OCI-M2 (cell line): Measurements from ENCODE around the gene HEATR1.
"Not testable (repeated sequence)": the region's sequence is repeated elsewhere in the genome, so short reads cannot be mapped to it uniquely, and the experiment has no call there.

Experiments used
- DNase-seq: peaks from one replicate; lab custom pipeline; 2025; ENCODE audit not compliant: unreplicated experiment; lab: John Stamatoyannopoulos, UW

Gene HEATR1, protein sequence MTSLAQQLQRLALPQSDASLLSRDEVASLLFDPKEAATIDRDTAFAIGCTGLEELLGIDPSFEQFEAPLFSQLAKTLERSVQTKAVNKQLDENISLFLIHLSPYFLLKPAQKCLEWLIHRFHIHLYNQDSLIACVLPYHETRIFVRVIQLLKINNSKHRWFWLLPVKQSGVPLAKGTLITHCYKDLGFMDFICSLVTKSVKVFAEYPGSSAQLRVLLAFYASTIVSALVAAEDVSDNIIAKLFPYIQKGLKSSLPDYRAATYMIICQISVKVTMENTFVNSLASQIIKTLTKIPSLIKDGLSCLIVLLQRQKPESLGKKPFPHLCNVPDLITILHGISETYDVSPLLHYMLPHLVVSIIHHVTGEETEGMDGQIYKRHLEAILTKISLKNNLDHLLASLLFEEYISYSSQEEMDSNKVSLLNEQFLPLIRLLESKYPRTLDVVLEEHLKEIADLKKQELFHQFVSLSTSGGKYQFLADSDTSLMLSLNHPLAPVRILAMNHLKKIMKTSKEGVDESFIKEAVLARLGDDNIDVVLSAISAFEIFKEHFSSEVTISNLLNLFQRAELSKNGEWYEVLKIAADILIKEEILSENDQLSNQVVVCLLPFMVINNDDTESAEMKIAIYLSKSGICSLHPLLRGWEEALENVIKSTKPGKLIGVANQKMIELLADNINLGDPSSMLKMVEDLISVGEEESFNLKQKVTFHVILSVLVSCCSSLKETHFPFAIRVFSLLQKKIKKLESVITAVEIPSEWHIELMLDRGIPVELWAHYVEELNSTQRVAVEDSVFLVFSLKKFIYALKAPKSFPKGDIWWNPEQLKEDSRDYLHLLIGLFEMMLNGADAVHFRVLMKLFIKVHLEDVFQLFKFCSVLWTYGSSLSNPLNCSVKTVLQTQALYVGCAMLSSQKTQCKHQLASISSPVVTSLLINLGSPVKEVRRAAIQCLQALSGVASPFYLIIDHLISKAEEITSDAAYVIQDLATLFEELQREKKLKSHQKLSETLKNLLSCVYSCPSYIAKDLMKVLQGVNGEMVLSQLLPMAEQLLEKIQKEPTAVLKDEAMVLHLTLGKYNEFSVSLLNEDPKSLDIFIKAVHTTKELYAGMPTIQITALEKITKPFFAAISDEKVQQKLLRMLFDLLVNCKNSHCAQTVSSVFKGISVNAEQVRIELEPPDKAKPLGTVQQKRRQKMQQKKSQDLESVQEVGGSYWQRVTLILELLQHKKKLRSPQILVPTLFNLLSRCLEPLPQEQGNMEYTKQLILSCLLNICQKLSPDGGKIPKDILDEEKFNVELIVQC (N-terminal part only)

DNA sequence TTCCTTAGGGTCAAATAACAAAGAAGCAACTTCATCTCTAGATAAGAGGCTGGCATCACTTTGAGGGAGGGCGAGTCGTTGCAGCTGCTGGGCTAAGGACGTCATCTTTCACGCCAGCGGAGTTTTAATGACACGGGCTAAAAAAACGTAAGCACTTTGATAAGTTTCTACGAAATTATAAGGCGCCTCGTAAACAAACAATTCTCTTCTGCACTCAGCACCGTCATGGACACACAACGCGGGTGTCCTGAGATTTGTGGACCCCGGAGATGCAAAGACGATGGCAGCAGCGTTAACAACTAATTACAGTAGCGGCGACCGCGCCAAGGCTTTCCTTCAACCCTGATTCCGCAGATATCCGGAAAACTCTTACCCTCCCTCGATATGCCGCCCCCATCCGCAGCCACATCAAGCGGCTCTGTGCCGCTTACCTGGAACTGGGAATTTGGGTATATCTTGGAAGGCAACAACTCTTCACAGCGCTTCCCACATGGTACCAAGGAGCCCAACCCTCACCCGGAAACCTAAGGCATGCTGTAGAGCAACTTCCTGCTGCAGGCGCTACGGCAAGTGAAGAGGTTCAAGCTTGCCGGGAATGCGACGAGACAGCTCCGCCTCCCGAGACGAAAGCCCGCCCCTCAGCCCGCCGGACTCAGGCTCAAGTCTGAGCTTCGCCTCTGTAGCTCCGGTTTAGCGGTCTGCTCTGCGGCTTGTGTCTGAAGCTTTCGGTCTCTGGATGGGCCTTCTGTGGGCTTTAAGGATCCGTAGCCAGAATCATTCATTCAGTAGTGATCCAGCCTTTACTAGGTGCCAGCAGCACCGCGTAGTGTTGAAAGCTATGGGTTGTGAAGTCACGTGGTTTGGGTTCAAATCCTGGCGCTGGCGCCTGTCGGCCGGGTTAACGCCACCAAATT, at the start of gene HEATR1:
HEATR1 (minus strand) TSS at position 526 of the 914 bp plus-strand sequence; CDS start at position 105, 421 bp downstream.
- DNase-seq: peak; percentile 55

DNA sequence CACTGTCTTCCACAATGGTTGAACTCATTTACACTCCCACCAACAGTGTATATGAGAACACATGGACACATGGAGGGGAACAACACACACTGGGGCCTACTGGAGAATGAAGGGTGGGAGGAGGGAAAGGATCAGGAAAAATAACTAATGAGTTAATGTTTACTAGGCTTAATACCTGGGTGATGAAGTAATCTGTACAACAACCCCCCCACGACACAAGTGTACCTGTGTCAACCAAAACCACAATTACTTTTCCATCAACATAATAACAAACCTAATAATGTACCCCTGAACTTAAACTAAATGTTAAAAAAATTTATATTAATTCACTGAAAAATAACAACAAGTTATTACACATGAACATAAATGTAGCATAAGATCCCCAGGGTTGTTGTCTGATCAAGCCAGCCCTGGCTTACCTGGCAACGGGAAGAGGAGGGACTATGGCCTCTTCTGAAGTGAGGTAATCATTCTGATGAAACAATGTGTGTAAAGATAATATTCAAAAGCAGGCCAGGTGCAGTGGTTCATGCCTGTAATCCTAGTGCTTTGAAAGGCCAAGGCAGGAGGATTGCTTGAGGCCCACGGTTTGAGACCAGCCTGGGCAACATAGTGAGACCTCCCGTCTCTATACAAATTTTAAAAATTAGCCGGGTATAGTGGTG, 40.8 kb upstream of the HEATR1 start:
- DNase-seq: no peak

DNA sequence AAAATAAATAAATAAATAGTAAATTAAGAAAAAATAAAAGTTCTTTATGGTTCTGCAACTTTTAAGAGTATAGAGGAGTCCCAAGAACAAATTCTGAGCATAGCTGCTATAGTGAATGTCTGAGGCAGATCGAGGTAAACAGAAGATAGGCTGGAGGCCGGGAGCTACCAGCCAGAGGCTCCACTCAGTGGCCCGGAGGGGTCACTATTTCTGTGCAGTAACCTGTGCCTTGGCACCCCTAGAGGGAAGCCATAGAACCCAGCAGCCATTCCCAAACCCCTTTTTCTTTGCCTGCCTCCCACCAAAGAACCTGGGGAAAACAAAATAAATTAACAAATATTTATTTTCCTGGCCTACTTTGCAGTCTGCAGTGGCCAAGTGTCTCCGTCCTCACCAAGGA, 38.4 kb upstream of the HEATR1 start:
- no peak for DNase-seq

DNA sequence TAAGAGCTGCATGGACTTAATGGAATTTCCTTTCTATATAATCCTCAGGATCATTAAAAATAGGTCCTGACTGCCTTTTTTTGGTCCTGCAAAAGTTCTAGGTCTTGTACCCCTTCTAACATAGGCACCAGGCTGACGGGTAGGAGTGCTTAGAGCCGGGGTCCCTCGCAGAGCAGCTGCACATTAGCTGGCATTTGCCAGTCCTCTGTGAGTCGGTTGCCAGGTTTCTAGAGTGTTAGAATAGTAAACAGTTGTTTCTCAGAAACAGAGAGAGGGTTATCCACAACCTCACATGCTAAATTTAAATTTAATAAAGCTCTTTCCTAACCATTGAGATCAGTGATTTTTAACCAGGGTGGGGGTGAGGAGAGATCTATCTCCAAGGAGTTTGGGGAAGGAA, 35.4 kb upstream of the HEATR1 start:
- no peak for DNase-seq

DNA sequence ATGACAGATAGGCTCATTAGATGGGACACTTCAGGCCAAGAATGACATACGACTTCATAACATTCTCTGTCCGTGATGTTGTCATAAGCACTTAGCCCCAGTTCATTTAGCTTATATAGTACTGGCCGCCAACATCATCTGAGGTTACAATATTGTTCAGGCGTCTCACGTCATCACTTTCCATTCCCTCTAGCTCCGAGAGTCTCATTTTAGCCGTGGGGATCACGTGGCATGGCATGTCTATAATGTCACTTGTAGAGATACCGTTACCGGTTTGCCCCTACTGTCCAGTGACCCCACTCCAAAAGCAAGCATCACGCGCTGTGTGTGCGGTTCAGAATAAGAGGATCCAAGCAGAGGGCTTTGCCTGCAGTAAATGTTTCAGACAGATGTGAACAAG, 34.6 kb upstream of the HEATR1 start:
- DNase-seq: no peak

DNA sequence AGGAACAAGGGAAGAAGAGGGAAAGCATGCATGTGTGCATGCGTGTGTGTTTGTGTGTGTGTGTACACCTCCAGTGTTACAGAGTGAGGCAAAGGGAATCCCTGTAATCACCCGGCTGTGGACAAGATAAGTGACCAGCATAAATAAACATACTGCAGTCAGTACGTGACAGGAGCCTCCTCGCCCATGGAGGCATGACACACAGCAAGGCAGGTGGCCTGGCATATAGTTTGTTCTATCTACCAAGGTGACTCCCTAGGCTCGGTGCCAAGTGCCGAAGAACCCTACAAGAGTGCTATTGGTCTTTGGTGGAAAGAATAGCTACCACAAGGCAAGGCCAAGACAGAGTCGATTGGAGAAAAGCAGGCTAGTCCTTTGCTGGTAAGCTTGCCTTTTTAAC, 31.7 kb upstream of the HEATR1 start:
- no peak for DNase-seq

DNA sequence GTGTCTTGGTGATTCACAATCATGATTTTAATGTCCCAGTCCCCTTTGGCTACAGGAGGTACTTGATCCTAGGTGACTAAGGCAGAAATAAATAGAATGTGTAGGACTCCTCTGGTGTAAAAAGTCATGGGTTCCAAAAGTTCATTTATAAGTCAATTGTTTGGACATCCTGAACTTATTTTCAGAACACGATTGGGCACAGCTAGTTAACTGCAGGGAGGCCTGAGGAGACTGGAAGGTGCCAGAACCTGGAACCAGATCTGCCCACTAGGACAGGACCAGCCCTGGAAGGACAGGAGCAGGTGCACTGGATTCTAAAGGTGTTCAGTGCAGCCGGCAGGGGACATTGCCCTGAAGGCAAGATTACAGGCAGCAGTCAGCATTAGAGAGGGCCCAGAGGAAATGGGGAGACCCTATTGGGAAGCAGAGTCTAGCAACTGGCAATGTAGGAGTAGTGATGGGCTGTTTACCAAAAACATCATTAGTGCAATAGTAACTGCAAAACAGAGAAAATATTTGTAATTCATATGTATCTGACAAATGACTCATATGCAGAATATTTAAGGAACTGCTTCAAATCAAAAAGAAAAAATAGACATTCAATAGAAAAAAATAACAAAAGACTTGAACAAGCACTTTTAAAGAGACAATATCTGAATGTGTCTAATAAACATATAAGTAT, 23.6 kb upstream of the HEATR1 start:
- DNase-seq: no peak

DNA sequence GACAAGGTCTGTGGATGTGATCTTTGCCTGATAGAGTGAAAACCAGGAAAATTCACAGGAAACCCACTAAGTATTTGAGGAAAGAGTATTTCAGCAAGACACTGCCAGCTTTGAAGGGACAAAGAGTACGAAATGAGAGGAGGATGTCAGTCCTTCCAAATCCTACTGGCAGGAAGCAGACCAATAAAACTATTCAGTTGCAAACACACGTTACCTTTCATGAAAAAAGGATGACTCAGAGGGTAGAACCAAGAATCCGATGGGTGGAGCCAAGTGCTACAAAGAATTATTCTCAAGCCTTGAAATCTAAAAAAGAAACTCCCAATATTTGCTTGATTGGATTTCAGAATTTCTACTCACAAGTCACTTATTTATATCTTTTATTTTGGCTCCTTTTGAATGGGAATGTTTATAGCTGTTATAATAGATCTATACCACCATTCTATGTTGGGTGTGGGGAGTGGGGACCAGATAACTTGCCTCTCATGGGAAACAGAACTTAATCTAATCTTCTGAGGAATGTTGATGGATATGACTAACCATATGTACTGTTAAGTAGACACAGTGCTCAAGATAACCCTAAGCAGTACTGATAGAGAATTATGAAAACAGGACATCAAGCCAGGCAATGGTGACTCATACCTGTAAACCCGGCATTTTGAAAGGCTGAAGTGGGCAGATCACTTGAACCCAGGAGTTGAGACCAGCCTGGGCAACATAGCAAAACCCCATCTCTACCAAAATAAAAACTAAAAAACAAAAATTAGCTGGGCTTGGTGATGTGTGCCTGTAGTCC, 19.3 kb upstream of the HEATR1 start:
- DNase-seq: no peak

DNA sequence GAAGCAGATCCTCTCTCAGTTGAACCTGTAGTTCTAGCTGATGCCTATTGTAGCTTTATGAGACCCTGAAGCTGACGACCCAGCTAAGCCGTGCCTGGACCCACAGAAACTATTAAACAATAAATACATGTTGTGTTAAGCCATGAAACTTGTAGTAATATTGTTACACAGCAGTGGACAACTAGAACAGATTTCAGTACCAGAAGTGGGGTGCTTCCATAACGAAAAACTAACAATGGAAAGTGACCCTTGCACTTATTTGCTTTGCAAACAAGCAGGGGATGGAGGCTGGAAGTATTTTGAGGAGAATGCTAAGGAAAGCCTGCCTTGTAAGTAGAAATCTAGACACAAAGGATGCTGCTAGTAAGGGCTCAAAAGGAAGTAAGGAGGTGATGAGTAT, 18.1 kb upstream of the HEATR1 start:
- DNase-seq: no peak

DNA sequence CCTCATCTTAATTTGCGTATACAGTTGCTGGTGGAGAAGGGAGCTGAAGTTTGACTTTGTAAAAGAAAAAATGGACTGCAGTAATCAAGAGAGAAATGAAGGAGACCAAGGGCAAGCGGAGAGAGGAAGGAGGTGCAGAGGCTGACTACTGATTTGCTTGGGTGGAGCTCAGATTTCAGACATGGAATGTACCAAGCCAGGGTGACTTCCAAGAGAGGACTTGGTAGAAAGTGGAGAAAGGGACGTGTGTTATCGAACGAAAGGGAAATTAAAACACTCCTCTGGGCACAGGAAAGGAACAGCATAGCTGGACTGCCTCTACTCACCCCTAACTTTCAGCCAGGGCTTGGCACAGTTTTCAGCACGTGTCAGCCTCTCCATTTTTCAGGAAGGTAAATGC, 15.1 kb upstream of the HEATR1 start:
- no peak for DNase-seq

DNA sequence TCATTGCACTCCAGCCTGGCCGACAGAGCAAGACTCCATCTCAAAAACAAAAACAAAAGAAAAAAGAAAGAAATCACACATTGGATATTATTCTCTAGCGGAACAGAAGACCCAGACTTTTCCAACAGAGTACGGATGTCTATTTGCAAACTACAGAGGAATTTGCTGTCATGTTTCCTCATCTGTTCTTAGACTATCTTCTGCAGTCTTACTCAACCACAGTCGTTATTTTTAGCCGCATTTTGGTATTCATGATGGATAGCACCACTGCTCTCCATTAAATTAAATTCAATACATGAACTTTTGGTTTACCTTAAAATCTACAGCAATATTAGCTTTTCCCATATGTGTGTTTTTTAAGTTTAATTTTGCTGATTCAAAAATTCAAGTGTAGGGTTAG, 14.2 kb upstream of the HEATR1 start:
- DNase-seq: no peak

DNA sequence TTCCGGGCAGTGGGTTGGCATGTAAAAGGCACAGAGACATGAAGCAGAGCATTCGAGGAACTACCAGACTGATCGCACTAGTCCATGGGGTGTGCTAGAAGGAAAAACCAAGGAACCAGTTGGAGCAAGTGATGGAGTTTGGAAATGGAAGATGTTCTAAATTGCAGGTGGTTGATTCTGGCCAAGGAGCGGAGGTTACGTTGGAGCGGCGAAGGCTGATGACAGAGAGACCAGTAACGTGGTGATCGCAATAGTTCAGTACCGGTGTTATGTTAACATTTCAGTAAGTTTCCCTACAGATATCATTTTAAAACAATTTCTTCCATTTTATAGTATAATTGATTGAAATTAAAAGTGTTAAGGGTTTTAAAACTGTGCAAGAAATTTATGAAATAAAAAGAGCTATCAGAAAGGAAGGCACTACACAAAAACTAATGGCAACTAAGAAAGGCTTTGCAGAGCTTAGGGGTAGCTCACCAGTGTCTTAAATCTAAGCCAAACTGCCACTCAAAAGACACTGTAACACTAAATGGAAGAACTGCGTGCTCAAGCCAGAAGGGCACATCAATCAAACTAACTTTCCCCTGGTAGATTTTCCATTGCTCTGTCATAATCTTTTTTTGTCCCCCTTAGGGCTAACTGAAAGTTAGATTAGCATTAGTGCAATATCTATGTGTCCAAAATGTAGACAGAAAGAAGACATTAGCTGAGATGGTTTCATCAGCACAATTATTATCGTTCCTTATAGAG, 11.3 kb upstream of the HEATR1 start:
- DNase-seq: no peak

DNA sequence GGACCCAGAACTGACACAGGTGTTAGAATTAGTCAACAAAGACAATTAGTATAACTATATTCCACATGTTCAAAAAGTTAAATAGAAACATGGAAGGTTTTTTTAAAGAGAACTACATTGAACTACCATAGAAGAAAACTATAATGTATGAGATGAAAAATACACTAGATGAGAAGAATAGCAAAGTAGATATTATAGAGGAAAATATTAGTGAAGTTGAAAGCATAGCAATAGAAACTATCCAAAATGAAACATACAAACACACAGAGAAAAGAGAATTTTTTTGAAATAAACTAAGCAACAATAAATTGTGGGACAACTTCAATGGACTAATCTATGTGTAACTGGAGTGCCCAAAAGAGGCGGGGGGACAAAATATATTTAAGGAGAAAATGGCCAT, 8.0 kb upstream of the HEATR1 start:
- no peak for DNase-seq

DNA sequence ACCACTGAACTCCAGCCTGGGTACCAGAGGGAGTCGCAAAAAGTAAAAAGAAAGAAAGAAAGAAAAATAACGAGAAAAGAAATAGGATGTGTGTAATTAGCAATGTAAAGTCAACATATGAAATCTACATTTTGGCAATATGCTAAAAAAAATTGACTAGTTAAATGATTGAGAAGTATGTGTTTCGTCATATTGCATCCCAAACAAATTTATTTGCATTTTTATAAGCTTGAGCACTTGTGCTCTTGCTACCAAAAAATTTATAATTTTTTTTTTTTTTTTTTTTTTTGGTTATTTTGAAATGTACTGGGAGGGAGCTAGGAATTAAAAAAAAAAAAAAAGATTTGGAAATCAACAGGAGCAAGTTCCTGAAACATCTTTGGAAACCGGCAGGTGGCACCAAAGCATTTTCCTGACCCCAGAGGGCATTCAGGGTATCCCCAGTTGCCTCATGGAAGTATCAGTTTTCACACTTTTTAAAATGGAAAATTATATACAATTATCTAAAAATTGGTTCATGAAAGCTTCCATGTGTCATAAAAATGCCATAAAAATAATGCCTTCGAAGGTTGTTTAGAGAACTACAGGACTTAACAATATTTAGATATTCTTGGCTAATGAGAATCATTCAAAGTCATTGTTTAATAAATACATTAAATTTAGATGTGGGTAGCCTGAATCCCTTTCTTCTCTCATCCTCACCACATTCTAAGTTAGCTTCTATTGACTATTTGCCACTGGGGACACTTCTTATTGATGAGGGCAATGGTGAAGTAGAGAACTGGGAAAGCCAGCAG, 4.8 kb upstream of the HEATR1 start:
- no peak for DNase-seq

DNA sequence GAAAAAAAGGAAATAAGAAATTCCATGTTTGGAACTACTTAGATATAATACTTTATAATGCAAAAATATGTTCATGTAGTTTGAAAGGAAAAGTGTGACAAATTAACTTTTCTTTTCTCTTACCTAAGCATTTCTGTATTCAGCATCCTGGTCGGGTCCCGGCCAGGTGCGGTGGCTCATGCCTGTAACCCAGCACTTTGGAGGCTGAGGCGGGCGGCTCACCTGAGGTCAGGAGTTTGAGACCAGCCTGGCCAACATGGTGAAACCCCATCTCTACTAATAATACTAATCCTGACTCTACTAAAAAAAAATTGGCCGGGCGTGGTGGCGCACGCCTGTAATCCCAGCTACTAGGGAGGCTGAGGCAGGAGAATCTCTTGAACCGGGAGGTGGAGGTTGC, 3.3 kb upstream of the HEATR1 start:
- not testable (repeated sequence) for DNase-seq

DNA sequence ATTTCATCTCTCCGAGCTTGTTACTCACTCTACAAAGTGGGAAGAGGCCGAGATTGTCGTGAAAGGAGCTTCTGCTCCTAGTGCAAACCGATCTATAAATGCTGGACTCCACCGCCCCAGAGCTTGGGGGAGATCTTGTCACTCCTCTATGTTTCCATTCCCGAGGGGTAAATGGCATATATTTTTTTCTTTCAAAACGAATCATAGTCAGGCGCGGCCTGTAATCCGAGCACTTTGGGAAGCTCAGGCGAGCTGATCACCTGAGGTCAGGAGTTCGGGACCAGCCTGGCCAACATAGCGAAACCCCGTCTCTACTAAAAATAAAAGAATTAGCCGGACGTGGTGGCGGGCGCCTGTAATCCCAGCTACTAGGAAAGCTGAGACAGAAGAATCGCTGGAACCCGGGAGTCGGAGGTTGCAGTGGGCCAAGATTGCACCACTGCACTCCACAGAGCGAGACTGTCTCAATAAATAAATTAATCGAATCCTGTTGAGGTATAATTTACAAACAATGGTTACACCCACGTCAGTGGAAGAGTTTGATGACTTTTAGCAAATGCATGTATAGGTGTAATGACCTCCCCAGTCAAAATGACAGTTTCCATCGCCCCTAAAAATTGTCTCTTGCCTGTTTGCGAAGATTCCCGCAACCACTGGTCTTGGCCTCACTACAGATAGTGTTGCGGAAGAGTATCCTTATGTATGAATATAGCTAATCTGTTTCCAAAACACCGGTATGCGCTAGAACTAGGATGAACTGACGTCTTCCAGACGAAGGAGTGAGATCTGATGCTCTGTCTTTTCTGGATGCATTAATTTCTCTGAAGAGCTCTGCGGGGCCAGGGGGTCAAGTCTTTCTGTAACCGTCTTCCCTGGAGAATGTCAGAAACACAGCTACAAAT, 840 bp upstream of the HEATR1 start:
- DNase-seq: peak; percentile 55
